HCT116 (cell line): ENCODE measurements around the gene NANOS1.

ENCODE experiments used
- CEBPB ChIP-seq: IDR thresholded peaks from 2 replicates; pipeline ENCODE4 v1.6.1; 2012; ENCODE audit warnings: low read depth
- CTCF ChIP-seq, 3 experiments: fragments of 200-600 bp in 1 of 3; sonication (generic) in 1 of 3; IDR thresholded peaks in 2 of 3; conservative IDR thresholded peaks in 1 of 3; 2 replicates each; pipeline ENCODE4 v1.5.1; 2012 to 2017; ENCODE audit warnings: low read depth in 2 of 3, low read length in 2 of 3, antibody characterized with exemption in 1 of 3, borderline replicate concordance in 1 of 3, control low read depth in 1 of 3, mild to moderate bottlenecking in 1 of 3, mixed read lengths in 1 of 3, mixed run types in 1 of 3, moderate library complexity in 1 of 3; ENCODE audit not compliant: insufficient read depth in 1 of 3
- EGR1 ChIP-seq: IDR thresholded peaks from 2 replicates; pipeline ENCODE4 v1.6.1; 2012; ENCODE audit warnings: low read depth
- EZH2 ChIP-seq: fragments of 200-600 bp; sonication (generic); IDR thresholded peaks from 2 replicates; pipeline ENCODE4 v1.6.1; 2017; ENCODE audit warnings: antibody characterized with exemption, mixed run types
- JUND ChIP-seq: IDR thresholded peaks from 2 replicates; pipeline ENCODE4 v1.6.1; 2012
- MAX ChIP-seq: IDR thresholded peaks from 2 replicates; pipeline ENCODE4 v1.6.1; 2012
- POLR2A ChIP-seq: IDR thresholded peaks from 2 replicates; pipeline ENCODE4 v1.7.0; 2011; ENCODE audit warnings: borderline replicate concordance; ENCODE audit not compliant: insufficient read depth, insufficient read length; ENCODE audit errors: extremely low read depth
- POLR2AphosphoS5 ChIP-seq: IDR thresholded peaks from 2 replicates; pipeline ENCODE4 v1.6.1; 2011; ENCODE audit warnings: mild to moderate bottlenecking, low read depth, low read length, moderate library complexity
- RAD21 ChIP-seq: IDR thresholded peaks from 2 replicates; pipeline ENCODE4 v1.6.1; 2012; ENCODE audit warnings: low read depth, mild to moderate bottlenecking
- ZBTB33 ChIP-seq: IDR thresholded peaks from 2 replicates; pipeline ENCODE4 v1.6.1; 2011; ENCODE audit warnings: mild to moderate bottlenecking, low read length, moderate library complexity; ENCODE audit not compliant: insufficient replicate concordance; ENCODE audit errors: extremely low read depth
- ZFX ChIP-seq: fragments of 450-650 bp; IDR thresholded peaks from 2 replicates; pipeline ENCODE4 v1.6.1; 2017
- TF ChIP-seq, protein P1 (sequence below): IDR thresholded peaks from 2 replicates; pipeline ENCODE4 v1.6.1; 2012; ENCODE audit warnings: low read depth

GRCh38 chr10:119026301-119027110, 3.0 kb upstream of the NANOS1 start:
- TF ChIP-seq POLR2A, result no peak
- no peak for TF ChIP-seq JUND
- TF ChIP-seq ZFX, result no peak; the same call in 1 of the 2 replicates
- no peak for TF ChIP-seq POLR2AphosphoS5
- no peak for TF ChIP-seq RAD21
- TF ChIP-seq ZBTB33, result no peak
- no peak for TF ChIP-seq EGR1
- no peak for TF ChIP-seq CTCF (IDR thresholded peaks at IDR 0.05 in 2 of 3, conservative IDR thresholded peaks at IDR 0.05 in 1 of 3; ENCODE audit: borderline replicate concordance in 1 of 3, insufficient read depth in 1 of 3, low read depth in 2 of 3, low read length in 2 of 3)
- TF ChIP-seq EZH2, result no peak
- TF ChIP-seq CEBPB, result no peak
- no peak for TF ChIP-seq MAX
- TF ChIP-seq, protein P1, sequence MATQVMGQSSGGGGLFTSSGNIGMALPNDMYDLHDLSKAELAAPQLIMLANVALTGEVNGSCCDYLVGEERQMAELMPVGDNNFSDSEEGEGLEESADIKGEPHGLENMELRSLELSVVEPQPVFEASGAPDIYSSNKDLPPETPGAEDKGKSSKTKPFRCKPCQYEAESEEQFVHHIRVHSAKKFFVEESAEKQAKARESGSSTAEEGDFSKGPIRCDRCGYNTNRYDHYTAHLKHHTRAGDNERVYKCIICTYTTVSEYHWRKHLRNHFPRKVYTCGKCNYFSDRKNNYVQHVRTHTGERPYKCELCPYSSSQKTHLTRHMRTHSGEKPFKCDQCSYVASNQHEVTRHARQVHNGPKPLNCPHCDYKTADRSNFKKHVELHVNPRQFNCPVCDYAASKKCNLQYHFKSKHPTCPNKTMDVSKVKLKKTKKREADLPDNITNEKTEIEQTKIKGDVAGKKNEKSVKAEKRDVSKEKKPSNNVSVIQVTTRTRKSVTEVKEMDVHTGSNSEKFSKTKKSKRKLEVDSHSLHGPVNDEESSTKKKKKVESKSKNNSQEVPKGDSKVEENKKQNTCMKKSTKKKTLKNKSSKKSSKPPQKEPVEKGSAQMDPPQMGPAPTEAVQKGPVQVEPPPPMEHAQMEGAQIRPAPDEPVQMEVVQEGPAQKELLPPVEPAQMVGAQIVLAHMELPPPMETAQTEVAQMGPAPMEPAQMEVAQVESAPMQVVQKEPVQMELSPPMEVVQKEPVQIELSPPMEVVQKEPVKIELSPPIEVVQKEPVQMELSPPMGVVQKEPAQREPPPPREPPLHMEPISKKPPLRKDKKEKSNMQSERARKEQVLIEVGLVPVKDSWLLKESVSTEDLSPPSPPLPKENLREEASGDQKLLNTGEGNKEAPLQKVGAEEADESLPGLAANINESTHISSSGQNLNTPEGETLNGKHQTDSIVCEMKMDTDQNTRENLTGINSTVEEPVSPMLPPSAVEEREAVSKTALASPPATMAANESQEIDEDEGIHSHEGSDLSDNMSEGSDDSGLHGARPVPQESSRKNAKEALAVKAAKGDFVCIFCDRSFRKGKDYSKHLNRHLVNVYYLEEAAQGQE, result no peak
